Neural crest cell (in vitro differentiated cells): ENCODE data around the gene CFAP97D2. TPM values are rescaled to one million over a fixed set of nuclear protein-coding genes. Genes with fewer than 3 reads are reported as not detected.
A peak's percentile ranks its signal among the peaks of the same experiment; 100 is the strongest.
"Not testable (repeated sequence)": the region's sequence is repeated elsewhere in the genome, so short reads cannot be mapped to it uniquely, and the experiment has no call there.

Experiments
- DNase-seq: peaks from one replicate; pipeline ENCODE4 v3.0.0; 2021; ENCODE audit warnings: low read depth, mixed read lengths, low spot score
- H3K27ac Mint-ChIP-seq: one replicate; pipeline ENCODE4 v1.8.0; 2021; ENCODE audit warnings: mild to moderate bottlenecking, mixed read lengths; ENCODE audit not compliant: unreplicated experiment
- H3K27me3 Mint-ChIP-seq: 2 replicates; pipeline ENCODE4 v1.8.0; 2021; ENCODE audit warnings: low read depth, mild to moderate bottlenecking, mixed read lengths
- H3K36me3 Mint-ChIP-seq: 2 replicates; pipeline ENCODE4 v1.8.0; 2021; ENCODE audit warnings: low read depth, mild to moderate bottlenecking, mixed read lengths
- H3K4me1 Mint-ChIP-seq: 2 replicates; pipeline ENCODE4 v1.8.0; 2021; ENCODE audit warnings: mixed read lengths
- H3K4me3 Mint-ChIP-seq: one replicate; pipeline ENCODE4 v1.8.0; 2021; ENCODE audit warnings: mild to moderate bottlenecking, mixed read lengths
- H3K9me3 Mint-ChIP-seq: 2 replicates; pipeline ENCODE4 v1.8.0; 2021; ENCODE audit warnings: mixed read lengths
- total RNA-seq: library from RNA; stranded (reverse); gene quantifications from 2 replicates; pipeline ENCODE4 v1.2.1, GENCODE V29; 2021
- TF ChIP-seq, protein P1 (sequence below): fragments of 200-600 bp; sonication (generic); conservative IDR thresholded peaks from 2 replicates; pipeline ENCODE4 v1.5.0; 2021; ENCODE audit warnings: antibody characterized with exemption, mild to moderate bottlenecking

The CFAP97D2 gene
- total RNA-seq, 1 donor from 2014 or later: not detected

DNA sequence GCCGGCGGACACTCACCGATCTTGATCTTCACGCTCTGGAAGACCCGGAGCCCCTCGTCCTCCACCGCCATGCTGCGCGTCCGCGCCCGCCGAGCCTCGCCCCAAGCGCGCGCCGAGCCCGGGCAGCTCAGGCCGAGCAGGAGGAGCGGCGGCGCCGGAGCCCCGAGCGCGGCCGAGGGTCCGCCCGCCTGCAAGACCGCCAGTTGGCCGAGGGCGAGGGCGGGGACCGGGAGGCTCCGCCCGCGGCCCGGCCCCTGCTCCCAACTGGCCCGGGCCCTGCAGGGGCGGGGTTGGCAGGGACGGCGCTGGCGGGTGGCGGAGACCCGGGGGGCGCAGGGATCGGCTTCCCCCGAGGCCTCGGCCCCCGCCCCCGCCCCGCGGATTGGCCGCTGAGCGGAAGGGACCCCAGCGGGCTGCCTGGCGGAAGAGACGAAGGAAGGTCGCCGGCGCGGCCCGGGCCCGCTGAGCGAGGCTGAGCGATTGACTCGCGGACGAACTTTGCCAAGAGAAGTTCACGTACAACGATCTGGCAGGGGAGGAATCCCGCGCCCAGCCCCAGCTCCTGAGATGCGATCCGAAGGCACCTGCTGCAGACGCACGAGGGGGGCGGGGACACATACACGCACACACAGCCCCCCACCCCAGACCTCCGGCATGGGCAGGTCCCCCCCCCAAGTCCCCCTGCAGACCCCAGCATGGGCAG, 46.5 kb upstream of the CFAP97D2 start, which contains the start of gene RASA3:
TSS of gene RASA3 (minus strand) at position 205 of the 703 bp plus-strand sequence. CDS start at position 71, 134 bp downstream.
- peaks cover 59% of the 10 kb centered on the region for H3K4me1 Mint-ChIP-seq
- H3K27me3 Mint-ChIP-seq: no peaks in the 10 kb centered on the region
- H3K9me3 Mint-ChIP-seq: peaks cover under 1% of the 10 kb centered on the region
- peak; percentile 70 for DNase-seq
- TF ChIP-seq, protein P1, sequence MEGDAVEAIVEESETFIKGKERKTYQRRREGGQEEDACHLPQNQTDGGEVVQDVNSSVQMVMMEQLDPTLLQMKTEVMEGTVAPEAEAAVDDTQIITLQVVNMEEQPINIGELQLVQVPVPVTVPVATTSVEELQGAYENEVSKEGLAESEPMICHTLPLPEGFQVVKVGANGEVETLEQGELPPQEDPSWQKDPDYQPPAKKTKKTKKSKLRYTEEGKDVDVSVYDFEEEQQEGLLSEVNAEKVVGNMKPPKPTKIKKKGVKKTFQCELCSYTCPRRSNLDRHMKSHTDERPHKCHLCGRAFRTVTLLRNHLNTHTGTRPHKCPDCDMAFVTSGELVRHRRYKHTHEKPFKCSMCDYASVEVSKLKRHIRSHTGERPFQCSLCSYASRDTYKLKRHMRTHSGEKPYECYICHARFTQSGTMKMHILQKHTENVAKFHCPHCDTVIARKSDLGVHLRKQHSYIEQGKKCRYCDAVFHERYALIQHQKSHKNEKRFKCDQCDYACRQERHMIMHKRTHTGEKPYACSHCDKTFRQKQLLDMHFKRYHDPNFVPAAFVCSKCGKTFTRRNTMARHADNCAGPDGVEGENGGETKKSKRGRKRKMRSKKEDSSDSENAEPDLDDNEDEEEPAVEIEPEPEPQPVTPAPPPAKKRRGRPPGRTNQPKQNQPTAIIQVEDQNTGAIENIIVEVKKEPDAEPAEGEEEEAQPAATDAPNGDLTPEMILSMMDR: no peak
- peak within 1 kb of the TSS; percentile 95 for H3K27ac Mint-ChIP-seq
- peak within 1 kb of the TSS; percentile 97 for H3K4me3 Mint-ChIP-seq
- no peaks in the 10 kb centered on the region for H3K36me3 Mint-ChIP-seq

DNA sequence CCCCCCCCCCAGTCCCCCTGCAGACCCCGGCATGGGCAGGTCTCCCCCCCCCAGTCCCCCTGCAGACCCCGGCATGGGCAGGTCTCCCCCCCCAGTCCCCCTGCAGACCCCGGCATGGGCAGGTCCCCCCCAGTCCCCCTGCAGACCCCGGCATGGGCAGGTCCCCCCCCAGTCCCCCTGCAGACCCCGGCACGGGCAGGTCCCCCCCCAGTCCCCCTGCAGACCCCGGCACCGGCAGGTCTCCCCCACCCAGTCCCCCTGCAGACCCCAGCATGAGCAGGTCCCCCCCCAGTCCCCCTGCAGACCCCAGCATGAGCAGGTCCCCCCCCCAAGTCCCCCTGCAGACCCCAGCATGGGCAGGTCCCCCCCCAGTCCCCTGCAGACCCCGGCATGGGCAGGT, 45.9 kb upstream of the CFAP97D2 start:
- DNase-seq, H3K4me3 Mint-ChIP-seq, H3K27me3 Mint-ChIP-seq, H3K36me3 Mint-ChIP-seq, H3K27ac Mint-ChIP-seq, H3K9me3 Mint-ChIP-seq: not testable (repeated sequence)
- H3K4me1 Mint-ChIP-seq: peaks cover 53% of the 10 kb centered on the region

DNA sequence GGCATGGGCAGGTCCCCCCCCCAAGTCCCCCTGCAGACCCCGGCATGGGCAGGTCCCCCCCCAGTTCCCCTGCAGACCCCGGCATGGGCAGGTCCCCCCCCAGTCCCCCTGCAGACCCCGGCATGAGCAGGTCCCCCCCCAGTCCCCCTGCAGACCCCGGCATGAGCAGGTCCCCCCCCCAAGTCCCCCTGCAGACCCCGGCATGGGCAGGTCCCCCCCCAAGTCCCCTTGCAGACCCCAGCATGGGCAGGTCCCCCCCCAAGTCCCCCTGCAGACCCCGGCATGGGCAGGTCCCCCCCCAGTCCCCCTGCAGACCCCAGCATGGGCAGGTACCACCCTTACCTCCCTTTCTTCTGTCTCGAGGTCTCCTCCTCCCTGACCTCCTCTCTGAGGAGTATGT, 45.5 kb upstream of the CFAP97D2 start:
- peaks cover 49% of the 10 kb centered on the region for H3K4me1 Mint-ChIP-seq
- not testable (repeated sequence) for DNase-seq, H3K9me3 Mint-ChIP-seq, H3K36me3 Mint-ChIP-seq, H3K27me3 Mint-ChIP-seq
- H3K4me3 Mint-ChIP-seq: peak overlapping the region; percentile 82
- peak overlapping the region; percentile 2 for H3K27ac Mint-ChIP-seq

DNA sequence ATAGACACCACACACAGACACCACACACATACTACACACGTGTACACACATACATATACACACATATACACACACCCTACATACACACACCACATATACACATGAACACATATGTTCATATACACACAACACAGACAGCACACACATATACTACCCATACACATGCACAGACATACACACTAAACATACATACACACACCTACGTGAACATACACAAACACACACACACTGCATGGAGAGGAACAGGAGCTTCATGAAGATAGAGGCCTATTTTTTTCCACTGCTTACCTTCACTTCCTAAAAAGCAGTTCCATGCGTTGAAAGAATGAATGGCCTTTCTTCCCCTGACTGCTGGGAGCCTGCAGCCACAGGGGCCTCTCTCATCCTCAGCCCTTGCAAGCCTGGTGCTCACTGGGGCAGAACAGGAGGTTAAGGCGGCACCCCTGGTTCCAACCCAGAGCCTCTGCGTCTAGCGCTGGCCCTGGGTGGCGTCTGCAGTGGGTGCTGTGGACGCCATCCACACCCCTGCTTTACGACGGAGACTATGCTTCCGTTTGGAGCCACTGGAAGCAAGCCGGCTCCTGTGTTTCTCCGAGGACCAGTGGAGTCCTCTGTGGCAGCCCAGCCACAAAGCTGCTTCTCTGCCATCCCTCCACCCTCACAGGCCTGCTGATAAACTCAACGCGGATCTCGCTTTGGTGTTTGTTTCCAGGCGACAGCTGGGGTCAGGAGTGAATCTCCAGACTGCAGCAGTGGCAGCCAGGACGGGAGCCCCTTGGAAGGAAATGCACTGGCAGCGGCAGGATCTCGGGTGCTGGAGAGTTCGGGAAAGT, 44.7 kb upstream of the CFAP97D2 start:
- TF ChIP-seq, protein P1: no peak
- H3K27ac Mint-ChIP-seq: peak overlapping the region; percentile 2

DNA sequence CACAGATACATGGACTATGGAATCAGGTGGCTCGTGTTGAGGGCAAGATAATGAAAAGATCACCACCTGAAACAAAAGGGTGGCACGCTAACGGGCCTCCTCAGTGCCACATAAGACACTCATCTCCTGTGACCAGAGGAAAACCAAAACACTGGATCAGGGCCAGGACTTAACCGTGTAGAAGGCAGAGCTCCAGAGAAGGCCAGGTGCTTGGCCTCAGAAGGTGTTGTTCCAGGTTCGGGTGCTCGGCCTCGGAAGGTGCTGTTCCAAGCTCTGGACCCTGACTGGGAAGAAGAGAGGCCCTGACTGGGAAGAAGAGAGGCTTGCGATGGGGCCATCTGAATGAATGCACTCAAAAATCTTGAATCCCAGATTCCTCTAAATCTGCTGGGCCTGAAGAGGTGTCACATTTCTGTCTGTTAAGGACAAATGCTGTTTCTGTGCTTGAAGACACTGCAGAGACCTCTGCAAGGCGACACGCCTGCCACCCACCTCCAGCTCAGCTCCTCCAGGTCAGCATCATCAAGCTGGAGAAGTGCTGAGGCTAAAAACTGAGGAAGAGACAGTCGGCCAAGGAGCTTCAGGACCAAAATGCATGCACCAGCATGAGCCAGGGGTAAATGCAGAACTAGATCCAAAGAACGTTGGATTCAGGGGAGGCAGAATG, 44.0 kb upstream of the CFAP97D2 start:
- TF ChIP-seq, protein P1: no peak
- H3K4me3 Mint-ChIP-seq: peak overlapping the region; percentile 82
- peak overlapping the region; percentile 9 for H3K27ac Mint-ChIP-seq
- no peaks in the 10 kb centered on the region for H3K36me3 Mint-ChIP-seq
- DNase-seq: no peak
- H3K9me3 Mint-ChIP-seq: peaks cover 4% of the 10 kb centered on the region
- peaks cover 34% of the 10 kb centered on the region for H3K4me1 Mint-ChIP-seq
- no peaks in the 10 kb centered on the region for H3K27me3 Mint-ChIP-seq

More for the DNA sequence above, 44.7 kb upstream of the CFAP97D2 start:
- peaks cover 41% of the 10 kb centered on the region for H3K4me1 Mint-ChIP-seq
- DNase-seq: no peak
- no peaks in the 10 kb centered on the region for H3K36me3 Mint-ChIP-seq
- peak overlapping the region; percentile 82 for H3K4me3 Mint-ChIP-seq
- H3K27me3 Mint-ChIP-seq: no peaks in the 10 kb centered on the region
- H3K9me3 Mint-ChIP-seq: peaks cover 4% of the 10 kb centered on the region

DNA sequence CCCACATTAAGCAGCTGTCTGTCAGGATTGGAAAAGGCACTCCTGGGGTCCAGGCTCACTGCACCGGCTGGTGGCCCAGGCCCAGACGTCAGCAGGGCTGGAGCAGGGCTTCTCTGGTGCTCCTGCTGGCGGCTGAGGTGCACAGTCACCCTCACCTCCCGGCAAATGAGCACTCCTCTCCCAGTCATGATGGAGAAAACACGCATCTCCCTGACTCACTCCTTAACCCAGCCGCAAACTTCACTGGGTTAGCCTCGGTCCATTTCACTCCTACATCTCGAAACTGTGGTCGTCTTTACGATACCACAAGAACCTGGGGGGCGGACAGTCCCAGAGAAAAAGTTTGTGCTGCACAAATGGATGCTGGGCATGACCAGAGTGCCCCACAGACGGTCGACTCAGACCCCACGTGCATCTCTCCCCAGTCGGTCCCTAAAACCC, 43.3 kb upstream of the CFAP97D2 start:
- H3K9me3 Mint-ChIP-seq: peaks cover 4% of the 10 kb centered on the region
- no peaks in the 10 kb centered on the region for H3K36me3 Mint-ChIP-seq
- no peak overlapping the region for H3K27ac Mint-ChIP-seq
- no peaks in the 10 kb centered on the region for H3K27me3 Mint-ChIP-seq
- TF ChIP-seq, protein P1: no peak
- peaks cover 29% of the 10 kb centered on the region for H3K4me1 Mint-ChIP-seq
- DNase-seq: no peak
- peak overlapping the region; percentile 57 for H3K4me3 Mint-ChIP-seq
